H1 (cell line): ENCODE results near the gene MAP4. TPM values are rescaled to one million over a fixed set of nuclear protein-coding genes. Genes with fewer than 3 reads are reported as not detected.

Experiments
- CTCF ChIA-PET: fragments of 300-600 bp; sonication (Branson Sonifier 250); formaldehyde crosslinking; loops from one replicate; lab custom pipeline; 2021; ENCODE audit not compliant: partially characterized antibody; lab: Charles Lee
- POLR2A ChIA-PET: fragments of 300-600 bp; sonication (Branson Sonifier 250); formaldehyde crosslinking; loops from one replicate; lab custom pipeline; 2021; ENCODE audit warnings: inconsistent platforms; ENCODE audit not compliant: partially characterized antibody; lab: Charles Lee
- DNase-seq, 2 experiments: peaks; one replicate each; pipeline versions ENCODE4 v3.0.0 to v3.0.0-alpha.2; 2010 to 2022; ENCODE audit warnings: low spot score in 2 of 2, low read depth in 1 of 2, mixed read lengths in 1 of 2
- FAIRE-seq: peaks from 2 replicates; lab custom pipeline; 2011; peaks lifted over from hg19 to GRCh38; lab: Jason Lieb, UNC
- H2AFZ ChIP-seq: 2 replicates; pipeline ENCODE4 v1.8.1; 2012; ENCODE audit warnings: low read length, inconsistent platforms
- H2AK5ac ChIP-seq: 2 replicates; pipeline ENCODE4 v1.6.1; 2013; ENCODE audit warnings: low read depth, low read length
- H2BK120ac ChIP-seq: replicated peaks from 2 replicates; pipeline ENCODE3; 2013; ENCODE audit warnings: low read depth, low read length, inconsistent platforms
- H2BK12ac ChIP-seq: 2 replicates; pipeline ENCODE4 v1.6.1; 2013; ENCODE audit warnings: low read depth, low read length
- H2BK15ac ChIP-seq: 2 replicates; pipeline ENCODE4 v1.6.1; 2013; ENCODE audit warnings: low read length
- H2BK20ac ChIP-seq: 2 replicates; pipeline ENCODE4 v1.6.1; 2013; ENCODE audit warnings: low read length
- H2BK5ac ChIP-seq: 2 replicates; pipeline ENCODE4 v1.6.1; 2013; ENCODE audit warnings: low read depth, low read length
- H3K14ac ChIP-seq: 2 replicates; pipeline ENCODE4 v1.6.1; 2013; ENCODE audit warnings: inconsistent platforms; ENCODE audit not compliant: insufficient read length
- H3K18ac ChIP-seq: 2 replicates; pipeline ENCODE4 v1.6.1; 2013; ENCODE audit warnings: low read length; ENCODE audit errors: extremely low read depth
- H3K23ac ChIP-seq: 2 replicates; pipeline ENCODE4 v1.6.1; 2013; ENCODE audit warnings: inconsistent platforms; ENCODE audit not compliant: insufficient read length
- H3K23me2 ChIP-seq: 2 replicates; pipeline ENCODE4 v1.6.1; 2013; ENCODE audit warnings: low read depth, low read length
- H3K27ac ChIP-seq: 2 replicates; pipeline ENCODE4 v1.6.1; 2011; ENCODE audit warnings: low read depth, low read length, inconsistent platforms
- H3K27me3 ChIP-seq, 4 experiments: replicated peaks in 1 of 4; 1 replicate in 1 of 4; 2 replicates in 3 of 4; pipeline versions ENCODE4 v1.6.1 to v1.8.1; 2011 to 2013; ENCODE audit warnings: low read length in 3 of 4, mild to moderate bottlenecking in 3 of 4, inconsistent platforms in 2 of 4, mixed read lengths in 2 of 4, moderate library complexity in 1 of 4; ENCODE audit not compliant: control insufficient read depth in 3 of 4, insufficient read depth in 3 of 4; ENCODE audit errors: extremely low read depth in 1 of 4
- H3K36me3 ChIP-seq, 4 experiments: 2 replicates each; pipeline versions ENCODE4 v1.6.1 to v1.8.1; 2011 to 2013; ENCODE audit warnings: mild to moderate bottlenecking in 4 of 4, low read length in 3 of 4, moderate library complexity in 2 of 4, control low read depth in 1 of 4, inconsistent platforms in 1 of 4; ENCODE audit not compliant: insufficient read depth in 4 of 4, control insufficient read depth in 2 of 4
- H3K4ac ChIP-seq: replicated peaks from 2 replicates; pipeline ENCODE3; 2013; ENCODE audit warnings: low read length, low read depth, mixed read lengths, inconsistent platforms; ENCODE audit not compliant: insufficient read length
- H3K4me1 ChIP-seq, 4 experiments: replicated peaks in 1 of 4; 1 replicate in 1 of 4; 2 replicates in 3 of 4; pipeline versions ENCODE4 v1.6.1 to v1.8.1; 2011 to 2013; ENCODE audit warnings: low read length in 3 of 4, inconsistent platforms in 2 of 4, mixed read lengths in 1 of 4; ENCODE audit not compliant: insufficient read depth in 4 of 4, control insufficient read depth in 3 of 4
- H3K4me2 ChIP-seq, 2 experiments: 2 replicates each; pipeline versions ENCODE4 v1.6.1 to v1.8.1; 2011 to 2013; ENCODE audit warnings: low read depth in 2 of 2, low read length in 2 of 2, control low read depth in 1 of 2, inconsistent platforms in 1 of 2, mild to moderate bottlenecking in 1 of 2; ENCODE audit not compliant: insufficient read depth in 1 of 2
- H3K4me3 ChIP-seq, 4 experiments: fragments of 200-600, 300-600 bp in 1 of 4; sonication (generic), shearing (Covaris generic), sonication (Bioruptor Twin) in 1 of 4; 2 replicates each; pipeline versions ENCODE4 v1.5.1 to v1.8.1; 2011 to 2016; ENCODE audit warnings: low read length in 4 of 4, low read depth in 3 of 4, control low read depth in 2 of 4, inconsistent platforms in 2 of 4, mild to moderate bottlenecking in 2 of 4, mixed read lengths in 1 of 4, moderate library complexity in 1 of 4; ENCODE audit not compliant: insufficient read depth in 2 of 4; ENCODE audit errors: extremely low read depth in 1 of 4
- H3K56ac ChIP-seq: replicated peaks from 2 replicates; pipeline ENCODE3; 2013; ENCODE audit warnings: low read depth, mild to moderate bottlenecking, mixed read lengths, low read length, inconsistent platforms; ENCODE audit not compliant: insufficient read length
- H3K79me1 ChIP-seq: 2 replicates; pipeline ENCODE4 v1.6.1; 2013; ENCODE audit warnings: low read depth, low read length, control low read depth
- H3K79me2 ChIP-seq, 2 experiments: 2 replicates each; pipeline versions ENCODE4 v1.6.1 to v1.8.1; 2012 to 2013; ENCODE audit warnings: low read length in 2 of 2, mild to moderate bottlenecking in 2 of 2, inconsistent platforms in 1 of 2; ENCODE audit not compliant: insufficient read depth in 2 of 2, control insufficient read depth in 1 of 2
- H3K9ac ChIP-seq, 4 experiments: replicated peaks in 1 of 4; 1 replicate in 1 of 4; 2 replicates in 3 of 4; pipeline versions ENCODE4 v1.6.1 to v1.8.1; 2011 to 2013; ENCODE audit warnings: low read depth in 3 of 4, low read length in 3 of 4, control low read depth in 2 of 4, mild to moderate bottlenecking in 2 of 4, moderate library complexity in 2 of 4, inconsistent platforms in 1 of 4; ENCODE audit errors: extremely low read depth in 1 of 4
- H3K9me3 ChIP-seq, 2 experiments: 2 replicates each; pipeline versions ENCODE4 v1.6.1 to v1.8.1; 2012 to 2013; ENCODE audit warnings: mild to moderate bottlenecking in 2 of 2, moderate library complexity in 2 of 2, control low read depth in 1 of 2, inconsistent platforms in 1 of 2, low read depth in 1 of 2, low read length in 1 of 2, mixed read lengths in 1 of 2; ENCODE audit not compliant: insufficient read depth in 2 of 2
- H4K20me1 ChIP-seq, 2 experiments: replicated peaks in 1 of 2; 2 replicates each; pipeline versions ENCODE3 to v1.8.1; 2011 to 2013; ENCODE audit warnings: inconsistent platforms in 2 of 2, low read length in 2 of 2, mild to moderate bottlenecking in 1 of 2; ENCODE audit not compliant: insufficient read depth in 2 of 2, control insufficient read depth in 1 of 2
- H4K5ac ChIP-seq: 2 replicates; pipeline ENCODE4 v1.6.1; 2013; ENCODE audit warnings: low read length, low read depth, mixed read lengths, inconsistent platforms; ENCODE audit not compliant: insufficient read length
- H4K8ac ChIP-seq: 2 replicates; pipeline ENCODE4 v1.8.0; 2013; ENCODE audit warnings: mild to moderate bottlenecking, moderate library complexity, low read length, inconsistent platforms; ENCODE audit not compliant: insufficient read depth; ENCODE audit errors: extremely low read depth
- H4K91ac ChIP-seq: replicated peaks from 2 replicates; pipeline ENCODE3; 2013; ENCODE audit warnings: low read length, mixed read lengths, inconsistent platforms; ENCODE audit not compliant: insufficient read length
- WGBS, 2 experiments: shearing (Covaris generic) in 1 of 2; methylation state at CpG; one replicate each; pipeline versions ENCODE4 v1.1.6 to v1.1.7; 2013 to 2015; ENCODE audit warnings: low lambda C conversion rate in 2 of 2, mixed read lengths in 2 of 2, inconsistent platforms in 1 of 2, low coverage in 1 of 2, missing lambda C conversion rate in 1 of 2; ENCODE audit not compliant: insufficient replicate concordance in 2 of 2, insufficient coverage in 1 of 2, insufficient read length in 1 of 2; ENCODE audit errors: extremely low coverage in 1 of 2, missing lambda C conversion rate in 1 of 2; 5-methylcytosine and 5-hydroxymethylcytosine counted together
- polyA plus RNA-seq, 7 experiments: library from polyadenylated mRNA; depleted of rRNA in 3 of 7; stranded (reverse) in 5 of 7; unstranded in 2 of 7; fragments of >200 nt in 5 of 7; fragments of 200-250 nt in 2 of 7; gene quantifications; 1 replicate in 5 of 7; 2 replicates in 1 of 7; 4 replicates in 1 of 7; pipeline versions ENCODE4 v1.2.1 to v1.2.3, GENCODE V29; 2011 to 2013; ENCODE audit warnings: missing spikeins in 2 of 7, mixed read lengths in 2 of 7
- total RNA-seq: library from RNA; stranded (reverse); fragmentation: NEBNext Ultra II Directional; extraction: Animal tissue kit (Norgen Biotek cat#: 25700); gene quantifications from 2 replicates; pipeline ENCODE4 v1.2.1, GENCODE V29; 2021

MAP4 gene
- total and polyA plus RNA-seq, 2 of the 8 experiments (the other 6 are each of a cell fraction or from before 2014, with no cell fraction given): 67.0 to 179 TPM

DNA sequence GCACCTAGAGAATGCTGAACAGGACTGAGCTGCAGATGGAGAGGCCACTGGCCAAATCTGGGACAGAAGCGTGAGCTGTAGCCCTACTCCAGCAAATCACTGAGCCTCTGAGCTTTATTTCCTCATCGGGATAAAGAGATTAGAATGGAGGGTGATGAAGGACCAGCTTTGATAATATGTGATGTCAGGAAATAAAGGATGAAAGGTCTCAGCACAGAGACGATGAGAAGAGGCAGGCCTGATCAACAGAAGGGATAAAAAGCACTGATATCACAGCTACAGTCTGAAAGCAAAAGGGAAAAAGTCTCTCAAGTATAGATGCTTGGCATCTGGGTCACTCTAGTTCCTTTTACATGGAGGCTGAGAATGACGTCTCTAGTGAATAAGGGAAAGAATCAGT lies 143.3 kb downstream of the MAP4 start:
- no peaks in the 10 kb centered on the region for H4K20me1 ChIP-seq
- DNase-seq (no peak), FAIRE-seq (no peak)
- H2AFZ ChIP-seq: no peak overlapping the region
- no peaks in the 10 kb centered on the region for H3K27me3 ChIP-seq
- no peak overlapping the region for H2BK5ac ChIP-seq
- ChIA-PET POLR2A (interaction anchor here (0.6 to 2.0 kb wide), 3 partner anchors 21 to 260 kb away, joined by 3 to 5 read pairs (median 3); no protein-coding TSS in a partner anchor), CTCF (interaction anchor here (0.7 to 2.2 kb wide), 4 partner anchors 15 to 285 kb away, joined by 3 to 11 read pairs (median 4); no protein-coding TSS in a partner anchor)
- no peak overlapping the region for H3K4me2 ChIP-seq
- H3K79me1 ChIP-seq: no peaks in the 10 kb centered on the region
- peaks cover 10 to 49% (median 37%) of the 10 kb centered on the region in 4 experiments; a peak in 7 of 8 replicates for H3K36me3 ChIP-seq
- no peak overlapping the region for H3K4ac ChIP-seq
- no peak overlapping the region for H3K14ac ChIP-seq
- H2BK15ac ChIP-seq: no peak overlapping the region
- no peak overlapping the region for H3K9ac ChIP-seq
- H4K91ac ChIP-seq: no peak overlapping the region
- H3K9me3 ChIP-seq: no peaks in the 10 kb centered on the region
- no peak overlapping the region for H2BK12ac ChIP-seq
- no peak overlapping the region for H2AK5ac ChIP-seq
- no peak overlapping the region for H3K18ac ChIP-seq
- WGBS, 2 experiments: 93% methylated on average over 4 of the region's 4 CpGs; no CpG with 5 or more reads in 1 of the 2 experiments
- H3K27ac ChIP-seq: no peak overlapping the region
- no peak overlapping the region for H3K4me3 ChIP-seq
- H3K23me2 ChIP-seq: no peaks in the 10 kb centered on the region
- H2BK120ac ChIP-seq: no peak overlapping the region
- H4K8ac ChIP-seq: no peak overlapping the region
- H3K4me1 ChIP-seq: peaks cover 0 to 3% (median 0%) of the 10 kb centered on the region in 4 experiments; a peak in 2 of 7 replicates
- no peak overlapping the region for H3K56ac ChIP-seq
- no peak overlapping the region for H3K23ac ChIP-seq
- H4K5ac ChIP-seq: no peak overlapping the region
- H3K79me2 ChIP-seq: no peaks in the 10 kb centered on the region
- H2BK20ac ChIP-seq: no peak overlapping the region
